ENCODE data around the gene PNRC1.

Gene PNRC1

DNA sequence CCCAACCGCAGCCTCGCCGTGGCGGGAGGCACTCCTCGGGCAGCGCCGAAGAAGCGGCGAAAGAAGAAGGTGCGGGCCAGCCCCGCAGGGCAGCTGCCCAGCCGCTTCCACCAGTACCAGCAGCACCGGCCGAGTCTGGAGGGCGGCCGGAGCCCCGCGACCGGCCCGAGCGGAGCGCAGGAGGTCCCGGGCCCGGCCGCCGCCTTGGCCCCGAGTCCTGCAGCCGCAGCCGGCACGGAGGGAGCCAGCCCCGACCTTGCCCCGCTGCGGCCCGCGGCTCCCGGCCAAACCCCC, 525 bp downstream of the PNRC1 start:
- Histone ChIP-seq H3K4me1 (ENCODE audit: control insufficient read depth, insufficient read depth, low read length) (peaks cover 31% of the 10 kb centered on the region), H3K36me3 (ENCODE audit: control insufficient read depth, insufficient read depth, low read length, severe bottlenecking) (peaks cover 34% of the 10 kb centered on the region), H3K4me3 (ENCODE audit: low read length) (peak overlapping the region; percentile 95), H3K9me3 (ENCODE audit: control insufficient read depth, low read length) (no peaks in the 10 kb centered on the region), H3K9ac (ENCODE audit: low read length) (peak overlapping the region; percentile 100), H3K27me3 (replicated peaks; ENCODE audit: control insufficient read depth, insufficient read depth, low read length) (no peaks in the 10 kb centered on the region)
- DNase-seq (ENCODE audit: low read depth) = no peak

DNA sequence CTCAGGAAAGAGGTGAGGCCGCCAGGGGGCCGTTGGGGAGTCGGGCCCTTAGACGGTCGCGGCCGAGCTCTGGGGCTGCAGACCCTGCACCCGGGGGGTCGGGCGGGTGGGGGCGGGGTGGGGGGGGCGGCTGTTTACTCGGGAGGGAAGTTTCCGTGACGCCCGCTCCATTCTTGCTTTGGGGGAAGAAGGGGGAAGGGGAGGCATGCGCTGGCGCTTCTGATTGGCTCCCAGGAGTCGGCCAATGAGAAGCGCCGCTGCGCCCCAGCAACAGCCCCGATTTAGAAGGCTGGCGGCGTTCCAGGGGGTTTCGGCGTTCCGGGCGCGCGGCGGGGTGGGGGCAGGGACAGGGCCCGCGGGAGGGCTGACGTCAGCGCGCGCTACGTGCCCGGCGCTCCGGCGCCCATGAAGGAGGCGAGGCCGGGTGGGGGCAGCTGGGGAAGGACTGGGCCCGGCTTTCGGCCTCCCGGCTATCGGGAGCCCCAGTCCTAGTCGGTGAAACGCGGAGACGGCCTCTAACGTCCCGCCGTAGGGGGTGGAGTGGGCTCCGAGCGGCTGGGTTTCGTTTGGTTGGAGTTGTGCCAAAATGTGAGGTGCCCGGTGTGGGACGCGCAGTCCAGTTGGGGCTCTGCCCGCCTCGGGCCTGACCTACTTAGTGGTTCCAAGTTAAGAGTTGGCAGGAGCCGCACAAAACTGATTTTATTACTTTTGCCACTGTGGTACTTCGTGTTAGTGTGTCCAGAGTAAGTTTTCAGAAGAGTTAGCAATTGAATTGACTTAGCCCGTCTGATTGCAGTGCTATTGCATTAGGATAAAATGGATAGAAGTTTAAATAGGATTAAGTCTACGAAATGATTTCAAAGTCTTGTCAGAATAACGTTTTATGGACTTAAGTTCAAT, 1.1 kb downstream of the PNRC1 start:
- peak; percentile 98 for DNase-seq (ENCODE audit: low read depth)
- Histone ChIP-seq H3K4me1 (ENCODE audit: control insufficient read depth, insufficient read depth, low read length) (peaks cover 31% of the 10 kb centered on the region), H3K4me3 (ENCODE audit: low read length) (peak overlapping the region; percentile 97), H3K27me3 (replicated peaks; ENCODE audit: control insufficient read depth, insufficient read depth, low read length) (no peaks in the 10 kb centered on the region), H3K9ac (ENCODE audit: low read length) (peak overlapping the region; percentile 100), H3K9me3 (ENCODE audit: control insufficient read depth, low read length) (no peaks in the 10 kb centered on the region), H3K36me3 (ENCODE audit: control insufficient read depth, insufficient read depth, low read length, severe bottlenecking) (peaks cover 35% of the 10 kb centered on the region)

DNA sequence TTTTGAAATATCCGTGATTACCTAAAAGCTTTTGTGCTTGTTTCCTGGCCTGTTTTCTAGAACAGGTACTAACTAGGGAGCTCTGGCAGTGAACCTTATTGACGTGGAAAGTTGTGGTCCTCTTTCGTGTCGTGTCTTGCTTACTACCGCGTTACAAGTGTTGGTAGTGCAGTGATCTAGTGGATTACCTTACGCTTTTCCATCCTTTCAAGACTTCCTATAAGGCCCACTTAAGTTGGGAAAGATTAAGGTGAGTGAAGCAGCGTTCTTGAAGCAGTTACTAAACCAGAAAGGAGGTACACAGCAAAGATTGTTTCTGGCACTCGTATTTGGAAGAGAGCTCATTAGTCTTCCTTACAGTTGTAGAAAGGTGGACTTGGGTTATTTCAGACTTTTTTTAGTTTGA, 1.9 kb downstream of the PNRC1 start:
- no peaks in the 10 kb centered on the region for H3K27me3 ChIP-seq (replicated peaks; ENCODE audit: control insufficient read depth, insufficient read depth, low read length)
- H3K4me3 ChIP-seq (ENCODE audit: low read length) = peak overlapping the region; percentile 97
- H3K4me1 ChIP-seq (ENCODE audit: control insufficient read depth, insufficient read depth, low read length) = peaks cover 31% of the 10 kb centered on the region
- H3K9ac ChIP-seq (ENCODE audit: low read length) = peak overlapping the region; percentile 100
- DNase-seq (ENCODE audit: low read depth) = peak; percentile 51
- H3K9me3 ChIP-seq (ENCODE audit: control insufficient read depth, low read length) = no peaks in the 10 kb centered on the region
- peaks cover 35% of the 10 kb centered on the region for H3K36me3 ChIP-seq (ENCODE audit: control insufficient read depth, insufficient read depth, low read length, severe bottlenecking)

DNA sequence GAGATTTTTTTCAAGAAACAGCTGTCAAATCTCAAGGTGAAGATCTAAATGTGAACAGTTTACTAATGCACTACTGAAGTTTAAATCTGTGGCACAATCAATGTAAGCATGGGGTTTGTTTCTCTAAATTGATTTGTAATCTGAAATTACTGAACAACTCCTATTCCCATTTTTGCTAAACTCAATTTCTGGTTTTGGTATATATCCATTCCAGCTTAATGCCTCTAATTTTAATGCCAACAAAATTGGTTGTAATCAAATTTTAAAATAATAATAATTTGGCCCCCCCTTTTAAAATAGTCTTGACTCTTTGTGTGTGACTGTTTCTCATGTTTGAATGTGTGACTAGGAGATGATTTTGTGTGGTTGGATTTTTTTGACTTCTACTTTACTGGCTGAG, 4.0 kb downstream of the PNRC1 start:
- Histone ChIP-seq H3K27me3 (replicated peaks; ENCODE audit: control insufficient read depth, insufficient read depth, low read length) (no peaks in the 10 kb centered on the region), H3K9ac (ENCODE audit: low read length) (peak overlapping the region; percentile 100), H3K4me1 (ENCODE audit: control insufficient read depth, insufficient read depth, low read length) (peaks cover 32% of the 10 kb centered on the region), H3K9me3 (ENCODE audit: control insufficient read depth, low read length) (no peaks in the 10 kb centered on the region), H3K36me3 (ENCODE audit: control insufficient read depth, insufficient read depth, low read length, severe bottlenecking) (peaks cover 35% of the 10 kb centered on the region), H3K4me3 (ENCODE audit: low read length) (peak overlapping the region; percentile 97)
- no peak for DNase-seq (ENCODE audit: low read depth)

DNA sequence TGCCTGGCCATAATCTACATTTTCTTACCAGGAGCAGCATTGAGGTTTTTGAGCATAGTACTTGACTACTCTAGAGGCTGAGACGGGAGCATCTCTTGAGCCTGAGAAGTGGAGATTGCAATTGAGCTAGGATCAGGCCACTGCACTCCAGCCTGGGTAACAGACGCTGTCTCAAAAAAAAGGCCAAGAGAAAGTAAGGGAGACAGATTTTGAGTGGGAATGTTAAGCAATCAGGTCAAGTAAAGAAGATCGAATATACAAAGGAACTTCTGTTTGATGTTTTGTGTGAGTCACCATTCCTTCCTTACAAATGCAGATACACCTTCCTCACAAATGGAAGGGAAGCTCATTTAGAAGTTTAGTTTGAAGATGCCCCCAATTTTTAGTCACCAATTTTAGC, 4.4 kb downstream of the PNRC1 start:
- Histone ChIP-seq H3K27me3 (replicated peaks; ENCODE audit: control insufficient read depth, insufficient read depth, low read length) (no peaks in the 10 kb centered on the region), H3K36me3 (ENCODE audit: control insufficient read depth, insufficient read depth, low read length, severe bottlenecking) (peaks cover 35% of the 10 kb centered on the region), H3K9ac (ENCODE audit: low read length) (peak overlapping the region; percentile 100), H3K9me3 (ENCODE audit: control insufficient read depth, low read length) (no peaks in the 10 kb centered on the region), H3K4me3 (ENCODE audit: low read length) (peak overlapping the region; percentile 97), H3K4me1 (ENCODE audit: control insufficient read depth, insufficient read depth, low read length) (peaks cover 32% of the 10 kb centered on the region)
- no peak for DNase-seq (ENCODE audit: low read depth)

DNA sequence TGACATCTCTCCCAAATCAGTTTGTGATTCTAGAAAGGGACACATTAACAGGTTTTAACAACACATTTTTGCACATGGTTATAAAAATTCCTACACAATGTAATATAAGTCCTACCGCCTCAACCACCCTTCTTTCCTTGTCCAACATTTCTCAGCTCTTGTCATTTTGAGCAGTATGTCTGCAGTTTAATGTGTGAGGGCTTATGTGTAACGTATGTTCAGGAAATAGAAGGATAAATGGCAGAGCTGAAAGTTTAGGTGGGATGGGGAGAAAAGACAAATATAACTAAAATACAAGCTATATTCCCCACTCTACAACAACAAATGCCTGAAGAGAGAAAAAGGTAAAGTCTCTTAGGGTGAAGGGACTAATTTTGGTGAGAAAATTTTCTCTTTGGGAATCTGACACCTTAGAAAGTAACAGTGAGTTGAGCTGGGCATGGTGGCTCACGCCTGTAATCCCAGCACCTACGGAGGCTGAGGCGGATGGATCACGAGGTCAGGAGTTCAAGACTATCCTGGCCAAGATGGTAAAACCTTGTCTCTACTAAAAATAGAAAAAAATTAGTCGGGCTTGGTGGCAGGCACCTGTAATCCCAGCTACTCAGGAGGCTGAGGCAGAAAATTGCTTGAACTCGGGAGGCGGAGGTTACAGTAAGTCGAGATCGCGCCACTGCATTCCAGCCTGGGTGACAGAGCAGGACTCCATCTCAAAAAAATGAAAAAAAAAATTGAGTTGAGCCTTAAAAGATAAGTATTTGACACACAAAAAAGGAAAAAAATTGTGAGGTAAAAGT, 5.1 kb downstream of the PNRC1 start:
- Histone ChIP-seq H3K36me3 (ENCODE audit: control insufficient read depth, insufficient read depth, low read length, severe bottlenecking) (peaks cover 35% of the 10 kb centered on the region), H3K27me3 (replicated peaks; ENCODE audit: control insufficient read depth, insufficient read depth, low read length) (no peaks in the 10 kb centered on the region), H3K4me1 (ENCODE audit: control insufficient read depth, insufficient read depth, low read length) (peaks cover 32% of the 10 kb centered on the region), H3K9ac (ENCODE audit: low read length) (peak overlapping the region; percentile 100), H3K9me3 (ENCODE audit: control insufficient read depth, low read length) (no peaks in the 10 kb centered on the region), H3K4me3 (ENCODE audit: low read length) (peak overlapping the region; percentile 97)
- no peak for DNase-seq (ENCODE audit: low read depth)

DNA sequence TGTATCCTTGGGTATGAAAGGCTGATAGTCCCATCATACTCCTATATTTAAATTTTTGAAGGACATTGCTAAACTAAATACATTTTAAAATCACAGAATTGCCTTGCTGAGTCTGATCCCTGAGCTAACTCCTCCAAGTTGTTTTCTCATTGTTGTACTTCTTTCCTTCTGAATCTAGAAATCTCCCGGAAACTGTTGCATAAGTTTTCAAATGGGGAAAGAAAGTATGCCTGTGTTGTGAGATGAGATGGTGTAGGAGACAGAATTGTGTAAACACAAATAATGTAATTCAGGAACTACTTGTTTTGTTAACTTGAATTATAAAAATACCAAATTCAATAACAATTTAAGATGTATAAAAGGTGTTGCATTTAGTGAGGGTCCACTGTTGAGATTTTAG, 7.3 kb downstream of the PNRC1 start:
- Histone ChIP-seq H3K4me1 (ENCODE audit: control insufficient read depth, insufficient read depth, low read length) (peaks cover 32% of the 10 kb centered on the region), H3K9me3 (ENCODE audit: control insufficient read depth, low read length) (no peaks in the 10 kb centered on the region), H3K9ac (ENCODE audit: low read length) (no peak overlapping the region), H3K27me3 (replicated peaks; ENCODE audit: control insufficient read depth, insufficient read depth, low read length) (no peaks in the 10 kb centered on the region), H3K36me3 (ENCODE audit: control insufficient read depth, insufficient read depth, low read length, severe bottlenecking) (peaks cover 32% of the 10 kb centered on the region), H3K4me3 (ENCODE audit: low read length) (no peak overlapping the region)
- DNase-seq (ENCODE audit: low read depth) = peak; percentile 54

DNA sequence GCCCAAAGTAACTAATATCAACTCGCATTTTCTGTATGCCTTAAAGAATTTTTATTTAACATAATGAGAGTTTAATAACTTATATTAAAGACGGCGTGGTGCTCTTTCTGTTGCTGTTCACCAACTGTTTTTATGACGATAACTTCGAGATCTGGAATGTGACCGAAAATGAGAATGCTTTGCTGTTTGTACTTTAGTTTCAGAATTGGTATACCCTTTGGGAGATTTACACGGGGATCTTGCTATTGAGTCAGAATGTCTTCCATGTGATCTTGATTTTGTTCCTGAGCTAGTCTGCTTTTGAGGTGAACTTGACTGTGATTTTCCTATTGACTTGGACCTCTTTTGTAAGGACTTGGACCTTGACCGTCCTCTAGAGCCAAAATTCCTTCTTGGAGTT, 17.9 kb downstream of the PNRC1 start:
- H3K36me3 ChIP-seq (ENCODE audit: control insufficient read depth, insufficient read depth, low read length, severe bottlenecking) = no peaks in the 10 kb centered on the region
- no peaks in the 10 kb centered on the region for H3K27me3 ChIP-seq (replicated peaks; ENCODE audit: control insufficient read depth, insufficient read depth, low read length)
- peaks cover 8% of the 10 kb centered on the region for H3K4me1 ChIP-seq (ENCODE audit: control insufficient read depth, insufficient read depth, low read length)
- no peak for DNase-seq (ENCODE audit: low read depth)
- H3K9ac ChIP-seq (ENCODE audit: low read length) = no peak overlapping the region
- peak overlapping the region; percentile 35 for H3K4me3 ChIP-seq (ENCODE audit: low read length)
- H3K9me3 ChIP-seq (ENCODE audit: control insufficient read depth, low read length) = no peaks in the 10 kb centered on the region

DNA sequence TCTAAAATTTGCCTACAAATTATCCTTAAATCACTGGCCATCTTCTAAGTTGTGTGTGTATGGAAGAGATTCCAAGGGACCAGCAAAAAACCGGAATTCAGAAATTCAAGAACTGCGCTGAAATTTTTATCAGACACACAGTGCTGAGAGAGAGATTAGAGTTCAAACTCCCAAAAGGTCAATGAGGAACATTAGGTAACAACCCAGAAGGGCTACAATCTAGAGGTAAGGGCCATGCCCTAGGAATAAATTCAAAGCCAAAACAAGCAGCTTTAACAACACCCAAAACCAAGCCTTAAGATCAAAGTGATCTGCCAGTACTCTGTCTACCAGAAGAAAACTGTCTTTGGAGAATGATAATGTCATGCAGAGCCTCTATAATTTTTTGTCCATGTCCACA, 19.6 kb downstream of the PNRC1 start:
- Histone ChIP-seq H3K36me3 (ENCODE audit: control insufficient read depth, insufficient read depth, low read length, severe bottlenecking) (no peaks in the 10 kb centered on the region), H3K9ac (ENCODE audit: low read length) (no peak overlapping the region), H3K4me3 (ENCODE audit: low read length) (no peak overlapping the region), H3K9me3 (ENCODE audit: control insufficient read depth, low read length) (no peaks in the 10 kb centered on the region), H3K27me3 (replicated peaks; ENCODE audit: control insufficient read depth, insufficient read depth, low read length) (no peaks in the 10 kb centered on the region), H3K4me1 (ENCODE audit: control insufficient read depth, insufficient read depth, low read length) (peaks cover 8% of the 10 kb centered on the region)
- DNase-seq (ENCODE audit: low read depth) = no peak

DNA sequence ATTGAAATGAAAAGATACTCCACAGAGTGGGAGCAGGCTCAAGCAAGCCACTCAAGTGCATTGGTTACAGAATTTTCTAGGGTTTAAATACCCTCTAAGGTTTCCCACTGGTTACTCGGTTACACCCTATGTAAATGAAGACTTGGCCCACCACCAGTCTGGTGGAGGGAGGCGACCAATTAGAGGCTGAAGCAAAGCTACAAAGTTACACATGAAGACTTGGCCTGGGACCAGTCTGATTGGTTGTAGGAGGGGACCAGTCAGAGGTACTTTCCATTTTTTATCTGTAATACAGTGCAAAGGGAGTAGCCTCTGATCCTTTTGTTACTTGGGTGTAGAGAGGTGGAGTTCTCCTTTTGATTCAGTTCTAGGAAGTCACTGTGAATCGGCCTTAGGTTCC, 29.7 kb downstream of the PNRC1 start:
- Histone ChIP-seq H3K36me3 (ENCODE audit: control insufficient read depth, insufficient read depth, low read length, severe bottlenecking) (no peaks in the 10 kb centered on the region), H3K4me1 (ENCODE audit: control insufficient read depth, insufficient read depth, low read length) (no peaks in the 10 kb centered on the region), H3K27me3 (replicated peaks; ENCODE audit: control insufficient read depth, insufficient read depth, low read length) (no peaks in the 10 kb centered on the region), H3K9ac (ENCODE audit: low read length) (no peak overlapping the region), H3K4me3 (ENCODE audit: low read length) (no peak overlapping the region), H3K9me3 (ENCODE audit: control insufficient read depth, low read length) (no peaks in the 10 kb centered on the region)
- DNase-seq (ENCODE audit: low read depth) = no peak

DNA sequence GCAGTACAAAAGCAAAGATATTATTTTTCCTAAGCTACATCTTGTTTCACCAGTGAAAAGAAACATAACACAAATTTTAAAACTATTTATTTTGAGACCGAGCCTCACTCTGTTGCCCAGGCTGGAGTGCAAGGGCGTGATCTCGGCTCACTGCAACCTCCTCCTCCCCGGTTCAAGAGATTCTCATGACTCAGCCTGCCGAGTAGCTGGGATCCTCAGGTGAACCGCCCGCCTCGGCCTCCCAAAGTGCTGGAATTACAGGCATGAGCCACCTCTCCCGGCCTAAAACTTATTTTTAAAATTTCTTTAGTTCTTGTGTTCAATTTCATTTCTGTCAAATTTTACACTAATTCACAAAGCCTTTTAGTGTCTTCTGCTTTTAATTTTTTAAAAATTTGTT, 31.4 kb downstream of the PNRC1 start:
- no peaks in the 10 kb centered on the region for H3K27me3 ChIP-seq (replicated peaks; ENCODE audit: control insufficient read depth, insufficient read depth, low read length)
- H3K36me3 ChIP-seq (ENCODE audit: control insufficient read depth, insufficient read depth, low read length, severe bottlenecking) = no peaks in the 10 kb centered on the region
- DNase-seq (ENCODE audit: low read depth) = no peak
- H3K9ac ChIP-seq (ENCODE audit: low read length) = no peak overlapping the region
- no peaks in the 10 kb centered on the region for H3K9me3 ChIP-seq (ENCODE audit: control insufficient read depth, low read length)
- H3K4me1 ChIP-seq (ENCODE audit: control insufficient read depth, insufficient read depth, low read length) = peaks cover 3% of the 10 kb centered on the region
- H3K4me3 ChIP-seq (ENCODE audit: low read length) = no peak overlapping the region

Data from adipocyte (in vitro differentiated cells).